ENCODE data around the gene SLFN5.
"Not testable (repeated sequence)": the region's sequence is repeated elsewhere in the genome, so short reads cannot be mapped to it uniquely, and the experiment has no call there.

Gene SLFN5

DNA sequence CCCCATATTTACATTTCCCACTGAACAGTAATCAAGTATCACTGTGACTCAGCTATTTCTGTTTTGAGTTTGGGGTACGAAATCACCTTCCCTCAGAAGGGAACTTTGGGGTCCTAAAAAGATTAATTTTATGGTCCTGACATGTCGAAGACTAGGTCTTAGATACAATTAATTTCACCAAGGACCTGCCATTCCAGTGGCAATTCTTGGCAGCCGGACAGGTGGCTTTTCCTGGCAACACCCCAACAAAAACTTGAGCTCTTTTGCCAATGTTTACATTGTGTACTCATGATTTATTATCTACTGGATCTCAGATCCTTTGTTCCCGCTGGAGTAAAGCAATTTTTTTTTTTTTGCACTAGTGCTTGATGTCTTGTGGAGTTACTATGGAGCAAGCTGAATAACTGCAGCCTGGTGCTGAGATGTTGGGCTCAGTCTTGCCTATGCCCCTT, 14.4 kb downstream of the SLFN5 start:
- Histone ChIP-seq H3K4me3 (ENCODE audit: extremely low read depth, insufficient read depth, low read length, poor library complexity, severe bottlenecking) (no peak overlapping the region), H3K4me1 (ENCODE audit: control insufficient read depth, insufficient read depth, low read length, poor library complexity, severe bottlenecking) (no peaks in the 10 kb centered on the region), H3K9me3 (ENCODE audit: control insufficient read depth, low read length) (no peaks in the 10 kb centered on the region), H3K27ac (ENCODE audit: low read depth, low read length, severe bottlenecking) (no peak overlapping the region), H3K36me3 (ENCODE audit: control insufficient read depth, insufficient read depth, low read length) (peaks cover 35% of the 10 kb centered on the region)
- WGBS, 2 experiments (ENCODE audit: insufficient coverage in 2 of 2): 89 to 100% methylated on average over 3 of the region's 4 CpGs

DNA sequence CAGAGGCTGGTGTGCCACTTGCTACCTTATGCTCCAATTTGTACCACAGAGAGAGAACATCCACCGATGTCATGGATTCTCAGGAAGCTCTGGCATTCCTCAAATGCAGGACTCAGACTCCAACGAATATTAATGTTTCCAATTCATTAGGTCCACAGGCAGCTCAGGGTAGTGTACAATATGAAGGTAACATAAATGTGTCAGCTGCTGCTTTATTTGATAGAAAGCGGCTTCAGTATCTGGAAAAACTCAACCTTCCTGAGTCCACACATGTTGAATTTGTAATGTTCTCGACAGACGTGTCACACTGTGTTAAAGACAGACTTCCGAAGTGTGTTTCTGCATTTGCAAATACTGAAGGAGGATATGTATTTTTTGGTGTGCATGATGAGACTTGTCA, 16.1 kb downstream of the SLFN5 start:
- Histone ChIP-seq H3K27ac (ENCODE audit: low read depth, low read length, severe bottlenecking) (no peak overlapping the region), H3K36me3 (ENCODE audit: control insufficient read depth, insufficient read depth, low read length) (peaks cover 48% of the 10 kb centered on the region), H3K9me3 (ENCODE audit: control insufficient read depth, low read length) (no peaks in the 10 kb centered on the region), H3K4me3 (ENCODE audit: extremely low read depth, insufficient read depth, low read length, poor library complexity, severe bottlenecking) (no peak overlapping the region), H3K4me1 (ENCODE audit: control insufficient read depth, insufficient read depth, low read length, poor library complexity, severe bottlenecking) (no peaks in the 10 kb centered on the region)
- 91 to 97% methylated on average over 3 to 5 of the region's 6 CpGs for WGBS, 2 experiments (ENCODE audit: insufficient coverage in 2 of 2)

DNA sequence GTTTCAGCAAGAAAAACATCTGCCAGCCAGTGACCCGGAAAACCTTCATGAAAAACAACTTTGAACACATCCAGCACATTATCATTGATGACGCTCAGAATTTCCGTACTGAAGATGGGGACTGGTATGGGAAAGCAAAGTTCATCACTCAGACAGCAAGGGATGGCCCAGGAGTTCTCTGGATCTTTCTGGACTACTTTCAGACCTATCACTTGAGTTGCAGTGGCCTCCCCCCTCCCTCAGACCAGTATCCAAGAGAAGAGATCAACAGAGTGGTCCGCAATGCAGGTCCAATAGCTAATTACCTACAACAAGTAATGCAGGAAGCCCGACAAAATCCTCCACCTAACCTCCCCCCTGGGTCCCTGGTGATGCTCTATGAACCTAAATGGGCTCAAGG, 22.2 kb downstream of the SLFN5 start:
- no peak overlapping the region for H3K27ac ChIP-seq (ENCODE audit: low read depth, low read length, severe bottlenecking)
- no peak overlapping the region for H3K4me3 ChIP-seq (ENCODE audit: extremely low read depth, insufficient read depth, low read length, poor library complexity, severe bottlenecking)
- 92 to 96% methylated on average over 2 to 4 of the region's 5 CpGs for WGBS, 2 experiments (ENCODE audit: insufficient coverage in 2 of 2)
- peaks cover 49% of the 10 kb centered on the region for H3K36me3 ChIP-seq (ENCODE audit: control insufficient read depth, insufficient read depth, low read length)
- no peaks in the 10 kb centered on the region for H3K4me1 ChIP-seq (ENCODE audit: control insufficient read depth, insufficient read depth, low read length, poor library complexity, severe bottlenecking)
- no peaks in the 10 kb centered on the region for H3K9me3 ChIP-seq (ENCODE audit: control insufficient read depth, low read length)

DNA sequence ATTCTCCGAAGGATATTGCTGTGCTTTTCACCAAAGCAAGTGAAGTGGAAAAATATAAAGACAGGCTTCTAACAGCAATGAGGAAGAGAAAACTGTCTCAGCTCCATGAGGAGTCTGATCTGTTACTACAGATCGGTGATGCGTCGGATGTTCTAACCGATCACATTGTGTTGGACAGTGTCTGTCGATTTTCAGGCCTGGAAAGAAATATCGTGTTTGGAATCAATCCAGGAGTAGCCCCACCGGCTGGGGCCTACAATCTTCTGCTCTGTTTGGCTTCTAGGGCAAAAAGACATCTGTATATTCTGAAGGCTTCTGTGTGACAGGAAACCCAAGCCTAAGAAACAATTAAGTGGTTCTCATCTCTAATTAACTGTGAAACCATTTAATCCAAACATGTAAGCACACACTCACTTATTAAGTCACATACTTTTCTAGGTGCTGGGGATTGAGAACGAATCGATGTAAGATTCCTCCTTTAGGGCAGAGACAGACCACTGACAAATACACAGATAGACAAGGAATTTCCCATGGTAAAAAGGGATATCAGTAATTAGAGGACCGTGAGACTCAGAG, 22.8 kb downstream of the SLFN5 start:
- Histone ChIP-seq H3K27ac (ENCODE audit: low read depth, low read length, severe bottlenecking) (no peak overlapping the region), H3K9me3 (ENCODE audit: control insufficient read depth, low read length) (no peaks in the 10 kb centered on the region), H3K4me3 (ENCODE audit: extremely low read depth, insufficient read depth, low read length, poor library complexity, severe bottlenecking) (no peak overlapping the region), H3K36me3 (ENCODE audit: control insufficient read depth, insufficient read depth, low read length) (peaks cover 47% of the 10 kb centered on the region), H3K4me1 (ENCODE audit: control insufficient read depth, insufficient read depth, low read length, poor library complexity, severe bottlenecking) (no peaks in the 10 kb centered on the region)
- WGBS, 2 experiments (ENCODE audit: insufficient coverage in 2 of 2): 90 to 95% methylated on average over 8 to 9 of the region's 11 CpGs

DNA sequence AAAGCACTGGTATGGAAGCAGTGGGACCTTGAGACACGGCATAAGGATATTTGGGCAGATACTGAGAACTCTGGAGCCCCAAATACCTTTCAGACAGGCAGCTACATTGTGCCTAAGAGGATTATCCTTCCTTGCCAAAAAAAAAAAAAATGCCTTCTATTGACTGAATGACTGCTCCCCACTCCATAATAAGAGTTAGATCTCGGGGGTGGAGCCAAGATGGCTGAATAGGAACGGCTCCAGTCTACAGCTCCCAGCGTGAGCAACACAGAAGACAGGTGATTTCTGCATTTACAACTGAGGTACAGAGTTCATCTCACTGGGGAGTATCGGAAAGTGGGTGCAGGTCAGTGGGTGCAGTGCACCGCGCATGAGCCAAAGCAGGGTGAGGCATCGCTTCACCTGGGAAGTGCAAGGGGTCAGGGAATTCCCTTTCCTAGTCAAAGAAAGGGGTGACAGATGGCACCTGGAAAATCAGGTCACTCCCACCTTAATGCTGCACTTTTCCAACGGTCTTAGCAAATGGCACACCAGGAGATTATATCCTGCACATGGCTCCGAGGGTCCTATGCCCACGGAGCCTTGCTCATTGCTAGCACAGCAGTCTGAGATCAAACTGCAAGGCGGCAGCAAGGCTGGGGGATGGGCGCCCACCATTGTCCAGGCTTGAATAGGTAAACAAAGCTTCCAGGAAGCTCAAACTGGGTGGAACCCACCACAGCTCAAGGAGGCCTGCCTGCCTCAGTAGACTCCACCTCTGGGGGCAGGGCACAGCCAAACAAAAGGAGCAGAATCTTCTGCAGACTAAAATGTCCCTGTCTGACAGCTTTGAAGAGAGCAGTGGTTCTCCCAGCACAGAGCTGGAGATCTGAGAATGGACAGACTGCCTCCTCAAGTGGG, 31.5 kb downstream of the SLFN5 start:
- H3K36me3 ChIP-seq (ENCODE audit: control insufficient read depth, insufficient read depth, low read length); H3K4me1 ChIP-seq (ENCODE audit: control insufficient read depth, insufficient read depth, low read length, poor library complexity, severe bottlenecking); H3K27ac ChIP-seq (ENCODE audit: low read depth, low read length, severe bottlenecking); H3K4me3 ChIP-seq (ENCODE audit: extremely low read depth, insufficient read depth, low read length, poor library complexity, severe bottlenecking); H3K9me3 ChIP-seq (ENCODE audit: control insufficient read depth, low read length): not testable (repeated sequence)
- WGBS, 2 experiments (ENCODE audit: insufficient coverage in 2 of 2): 82 to 86% methylated on average over 8 to 9 of the region's 13 CpGs

DNA sequence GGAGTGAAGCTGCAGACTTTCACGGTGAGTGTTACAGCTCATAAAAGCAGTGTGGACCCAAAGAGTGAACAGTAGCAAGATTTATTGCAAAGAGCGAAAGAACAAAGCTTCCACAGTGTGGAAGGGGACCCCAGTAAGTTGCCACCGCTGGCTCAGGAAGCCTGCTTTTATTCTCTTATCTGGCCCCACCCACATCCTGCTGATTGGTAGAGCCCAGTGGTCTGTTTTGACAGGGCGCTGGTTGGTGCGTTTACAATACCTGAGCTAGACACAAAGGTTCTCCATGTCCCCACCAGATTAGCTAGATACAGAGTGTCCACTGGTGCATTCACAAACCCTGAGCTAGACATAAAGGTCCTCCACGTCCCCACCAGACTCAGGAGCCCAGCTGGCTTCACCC, 35.6 kb downstream of the SLFN5 start:
- not testable (repeated sequence) for H3K4me3 ChIP-seq (ENCODE audit: extremely low read depth, insufficient read depth, low read length, poor library complexity, severe bottlenecking); H3K4me1 ChIP-seq (ENCODE audit: control insufficient read depth, insufficient read depth, low read length, poor library complexity, severe bottlenecking); H3K9me3 ChIP-seq (ENCODE audit: control insufficient read depth, low read length); H3K27ac ChIP-seq (ENCODE audit: low read depth, low read length, severe bottlenecking); H3K36me3 ChIP-seq (ENCODE audit: control insufficient read depth, insufficient read depth, low read length)
- 91 to 96% methylated on average over 6 of the region's 6 CpGs for WGBS, 2 experiments (ENCODE audit: insufficient coverage in 2 of 2)

DNA sequence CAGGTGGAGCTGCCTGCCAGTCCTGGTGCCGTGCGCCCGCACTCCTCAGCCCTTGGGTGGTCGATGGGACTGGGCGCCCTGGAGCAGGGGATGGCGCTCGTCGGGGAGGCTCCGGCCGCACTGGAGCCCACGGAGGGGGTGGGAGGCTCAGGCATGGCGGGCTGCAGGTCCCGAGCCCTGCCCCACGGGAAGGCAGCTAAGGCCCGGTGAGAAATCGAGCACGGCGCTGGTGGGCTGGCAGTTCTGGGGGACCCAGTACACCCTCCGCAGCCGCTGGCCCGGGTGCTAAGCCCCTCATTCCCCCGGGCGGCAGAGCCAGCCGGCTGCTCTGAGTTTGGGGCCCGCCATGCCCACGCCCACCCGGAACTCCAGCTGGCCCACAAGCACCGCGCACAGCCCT, 36.0 kb downstream of the SLFN5 start:
- not testable (repeated sequence) for H3K27ac ChIP-seq (ENCODE audit: low read depth, low read length, severe bottlenecking); H3K4me3 ChIP-seq (ENCODE audit: extremely low read depth, insufficient read depth, low read length, poor library complexity, severe bottlenecking); H3K36me3 ChIP-seq (ENCODE audit: control insufficient read depth, insufficient read depth, low read length); H3K4me1 ChIP-seq (ENCODE audit: control insufficient read depth, insufficient read depth, low read length, poor library complexity, severe bottlenecking); H3K9me3 ChIP-seq (ENCODE audit: control insufficient read depth, low read length)
- WGBS, 2 experiments (ENCODE audit: insufficient coverage in 2 of 2): 84 to 99% methylated on average over 5 to 22 of the region's 29 CpGs

DNA sequence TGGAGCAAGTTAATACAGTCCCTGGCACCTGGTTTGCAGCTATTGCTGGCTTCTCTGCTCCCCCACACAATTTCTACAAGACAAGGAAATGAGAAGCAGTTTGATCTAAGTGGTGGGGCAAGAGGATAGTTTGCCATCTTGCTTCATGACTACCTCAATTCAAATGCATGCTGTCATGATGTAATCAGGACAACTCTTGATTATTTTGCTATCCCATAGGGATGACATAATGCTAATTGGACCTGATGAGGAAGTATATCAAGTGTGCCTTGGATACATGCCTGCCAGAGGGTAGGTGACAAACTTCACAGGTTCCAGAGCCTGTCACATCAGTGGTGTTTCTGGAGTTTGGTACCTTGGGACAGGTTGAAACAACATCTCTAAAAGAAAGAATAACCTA, 40.9 kb downstream of the SLFN5 start:
- Histone ChIP-seq H3K4me3 (ENCODE audit: extremely low read depth, insufficient read depth, low read length, poor library complexity, severe bottlenecking) (no peak overlapping the region), H3K4me1 (ENCODE audit: control insufficient read depth, insufficient read depth, low read length, poor library complexity, severe bottlenecking) (peaks cover 5% of the 10 kb centered on the region), H3K27ac (ENCODE audit: low read depth, low read length, severe bottlenecking) (no peak overlapping the region), H3K9me3 (ENCODE audit: control insufficient read depth, low read length) (no peaks in the 10 kb centered on the region), H3K36me3 (ENCODE audit: control insufficient read depth, insufficient read depth, low read length) (no peaks in the 10 kb centered on the region)

DNA sequence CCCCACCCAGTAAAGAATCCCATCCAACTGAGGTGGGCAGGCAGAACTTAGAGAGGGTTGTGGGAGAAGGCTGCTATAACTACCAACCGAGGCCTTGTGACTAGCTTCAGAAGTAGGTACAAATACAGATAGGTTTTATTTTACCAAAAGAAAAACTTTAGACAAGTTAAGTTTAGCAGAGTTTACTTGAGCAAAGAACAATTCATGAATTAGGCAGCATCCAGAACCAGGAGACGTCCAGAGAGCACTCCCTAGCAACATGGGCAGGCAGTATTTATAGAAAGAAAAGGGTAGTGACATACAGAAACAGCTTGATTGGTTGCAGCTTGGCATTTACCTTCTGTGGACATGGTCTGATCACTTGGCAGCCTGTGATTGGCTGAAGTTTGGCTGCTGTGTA, 42.1 kb downstream of the SLFN5 start:
- 100% methylated on average over 1 of the region's 2 CpGs for WGBS, 2 experiments (ENCODE audit: insufficient coverage in 2 of 2)
- peaks cover 5% of the 10 kb centered on the region for H3K4me1 ChIP-seq (ENCODE audit: control insufficient read depth, insufficient read depth, low read length, poor library complexity, severe bottlenecking)
- H3K4me3 ChIP-seq (ENCODE audit: extremely low read depth, insufficient read depth, low read length, poor library complexity, severe bottlenecking): no peak overlapping the region
- H3K27ac ChIP-seq (ENCODE audit: low read depth, low read length, severe bottlenecking): no peak overlapping the region
- H3K9me3 ChIP-seq (ENCODE audit: control insufficient read depth, low read length): no peaks in the 10 kb centered on the region
- H3K36me3 ChIP-seq (ENCODE audit: control insufficient read depth, insufficient read depth, low read length): no peaks in the 10 kb centered on the region

DNA sequence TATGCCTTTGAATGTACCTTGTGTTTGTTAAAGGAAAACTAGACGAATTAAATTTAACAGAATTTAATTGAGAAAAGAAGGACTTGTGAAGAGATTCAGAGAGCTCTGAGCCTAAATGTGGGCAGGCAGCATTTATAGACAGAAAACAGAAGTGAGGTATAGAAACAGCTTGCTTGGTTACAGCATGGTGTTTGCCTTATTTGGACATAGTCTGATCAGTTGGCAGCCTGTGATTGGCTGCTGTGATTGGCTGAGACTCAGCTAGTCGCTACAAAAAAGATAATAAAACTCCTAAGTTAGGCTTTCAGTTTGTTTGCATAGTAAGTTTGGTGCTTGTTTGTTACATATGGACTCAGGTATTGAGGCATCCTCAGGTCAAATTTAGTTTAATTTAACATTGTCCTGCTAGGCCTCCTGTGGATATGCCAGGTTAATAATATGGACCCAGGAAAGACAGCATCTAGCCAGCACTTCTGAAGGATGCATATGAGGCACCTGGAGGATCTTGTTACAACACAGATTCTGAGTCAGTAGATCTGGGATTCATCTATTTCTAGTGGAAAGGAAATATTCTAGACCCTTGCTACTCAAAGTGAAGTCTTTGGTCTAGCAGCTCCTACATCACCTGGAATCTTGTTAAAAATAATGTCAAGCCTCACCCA, 43.4 kb downstream of the SLFN5 start:
- Histone ChIP-seq H3K27ac (ENCODE audit: low read depth, low read length, severe bottlenecking) (no peak overlapping the region), H3K4me3 (ENCODE audit: extremely low read depth, insufficient read depth, low read length, poor library complexity, severe bottlenecking) (no peak overlapping the region), H3K36me3 (ENCODE audit: control insufficient read depth, insufficient read depth, low read length) (no peaks in the 10 kb centered on the region), H3K9me3 (ENCODE audit: control insufficient read depth, low read length) (no peaks in the 10 kb centered on the region), H3K4me1 (ENCODE audit: control insufficient read depth, insufficient read depth, low read length, poor library complexity, severe bottlenecking) (peaks cover 5% of the 10 kb centered on the region)
- 70 to 92% methylated on average over 1 to 2 of the region's 2 CpGs for WGBS, 2 experiments (ENCODE audit: insufficient coverage in 2 of 2)

All from mesodermal cell (in vitro differentiated cells).